Mucosa of descending colon (tissue), 3 donors: Measurements from ENCODE around the gene SGSH. TPM values are rescaled to one million over a fixed set of nuclear protein-coding genes. Genes with fewer than 3 reads are reported as not detected.

Source experiments
- ATAC-seq: fragments of 200-7000 bp; cut with Tn5 transposase; one replicate; pipeline ENCODE4 v1.9.1; 2020; ENCODE audit warnings: mild to moderate bottlenecking, moderate library complexity
- DNase-seq, 3 donors: peaks; one replicate each; pipeline ENCODE4 v3.0.0-alpha.2; 2020
- H3K36me3 ChIP-seq: fragments of 200-600 bp; one replicate; pipeline ENCODE4 v1.8.0; 2021; ENCODE audit warnings: low read depth, mild to moderate bottlenecking
- H3K4me1 ChIP-seq: fragments of 200-600 bp; one replicate; pipeline ENCODE4 v1.8.0; 2021; ENCODE audit warnings: low read depth, mild to moderate bottlenecking
- H3K4me3 ChIP-seq: fragments of 200-600 bp; one replicate; pipeline ENCODE4 v1.8.0; 2021; ENCODE audit warnings: mild to moderate bottlenecking
- H3K9me3 ChIP-seq: fragments of 200-600 bp; one replicate; pipeline ENCODE4 v1.8.0; 2021; ENCODE audit warnings: mild to moderate bottlenecking
- CTCF ChIP-seq: fragments of 200-600 bp; IDR thresholded peaks from one replicate; pipeline ENCODE4 v1.8.0; 2022; ENCODE audit warnings: antibody characterized with exemption, mild to moderate bottlenecking
- intact Hi-C, 2 donors: fragments of 100-400 bp; cut with DNase I in 1 of 2; cut with micrococcal nuclease in 1 of 2; formaldehyde crosslinking; loops; one replicate each; pipeline versions ENCODE4 v1.11.0 to v1.11.1; 2022; cut with DNase I, micrococcal nuclease
- total RNA-seq, 3 donors: library from RNA; stranded (reverse); fragmentation: NEBNext Ultra II Directional in 2 of 3; extraction: Animal tissue kit (Norgen Biotek cat#: 25700) in 2 of 3; gene quantifications; one replicate each; pipeline versions ENCODE4 v1.2.1 to v1.2.4, GENCODE V29; 2021 to 2023
- donor health status: DM: no; HTN: no; CAD: no; lungs with moderate emphysema.
- donor health status: DM: no; HTN: no; CAD: no.
- donor health status: DM: no; HTN: yes; CAD: no.

Gene SGSH
- total RNA-seq, 3 donors from 2014 or later, result 39.7 to 44.8 (median 42.5) TPM

- intact Hi-C loops, result no loop called here
- no peak for TF ChIP-seq CTCF
- no peaks in the 10 kb centered on the region for H3K9me3 ChIP-seq
- ATAC-seq (no peak), DNase-seq (no peak)
- no peaks in the 10 kb centered on the region for H3K36me3 ChIP-seq
- no peak overlapping the region for H3K4me3 ChIP-seq
- no peaks in the 10 kb centered on the region for H3K4me1 ChIP-seq
Measured at GRCh38 chr17:80163336-80163735, 56.8 kb downstream of the SGSH start.

DNA sequence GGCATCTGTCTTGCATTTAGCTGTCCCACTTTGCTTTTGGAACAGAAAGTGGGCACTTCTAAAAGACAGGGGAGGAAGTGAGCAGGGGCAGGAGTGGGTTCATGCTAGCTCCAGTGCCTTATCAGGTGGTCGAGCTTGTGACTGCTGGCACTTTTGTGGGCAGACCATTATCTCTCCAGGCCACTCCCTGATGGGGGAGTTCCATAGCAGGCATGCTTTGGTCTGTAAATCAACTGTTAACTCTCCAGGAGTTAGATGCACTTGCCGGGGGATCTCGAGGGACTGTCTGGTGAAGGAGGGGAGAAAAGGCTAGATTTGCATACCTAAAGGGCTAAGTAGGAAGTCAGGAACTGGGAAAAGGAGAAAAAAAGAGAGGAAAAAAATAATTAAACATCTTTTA is 59.6 kb downstream of the SGSH start:
- intact Hi-C loops, result no loop called here
- ATAC-seq (peak; percentile 25), DNase-seq (no peak)
- Histone ChIP-seq H3K4me1 (no peaks in the 10 kb centered on the region), H3K9me3 (peaks cover 11% of the 10 kb centered on the region), H3K36me3 (no peaks in the 10 kb centered on the region), H3K4me3 (no peak overlapping the region)
- no peak for TF ChIP-seq CTCF

Other genes starting within 250 kb of the SGSH start
- gene TBC1D16, start 184.5 kb downstream of the SGSH start, total RNA-seq, result 10 to 100 TPM; 10.9 to 23.4 (median 22.1) TPM
- gene CCDC40, start 183.7 kb downstream of the SGSH start, total RNA-seq, result 1 to 10 TPM; 2.1 to 5.9 (median 2.7) TPM
- gene GAA, start 118.8 kb downstream of the SGSH start, total RNA-seq, result 10 to 100 TPM; 23.4 to 50.0 (median 49.3) TPM
- 10 to 100 TPM; 59.2 to 80.2 (median 61.8) TPM for gene EIF4A3, start 73.2 kb downstream of the SGSH start, total RNA-seq
- gene CARD14, start 50.3 kb downstream of the SGSH start, total RNA-seq, result 1 to 10 TPM in 2 of 3 donors, under 1 TPM in 1; 0.38 to 2.4 (median 1.4) TPM
- 10 to 100 TPM; 13.8 to 18.1 (median 14.0) TPM for gene SLC26A11, start 94 bp upstream of the SGSH start, total RNA-seq
- 100 to 1,000 TPM; 135 to 143 (median 136) TPM for gene RNF213, start 40.5 kb upstream of the SGSH start, total RNA-seq
- 10 to 100 TPM; 24.1 to 29.7 (median 24.9) TPM for gene ENDOV, start 194.8 kb upstream of the SGSH start, total RNA-seq